ENCODE results near the gene USP9Y.

USP9Y gene

DNA sequence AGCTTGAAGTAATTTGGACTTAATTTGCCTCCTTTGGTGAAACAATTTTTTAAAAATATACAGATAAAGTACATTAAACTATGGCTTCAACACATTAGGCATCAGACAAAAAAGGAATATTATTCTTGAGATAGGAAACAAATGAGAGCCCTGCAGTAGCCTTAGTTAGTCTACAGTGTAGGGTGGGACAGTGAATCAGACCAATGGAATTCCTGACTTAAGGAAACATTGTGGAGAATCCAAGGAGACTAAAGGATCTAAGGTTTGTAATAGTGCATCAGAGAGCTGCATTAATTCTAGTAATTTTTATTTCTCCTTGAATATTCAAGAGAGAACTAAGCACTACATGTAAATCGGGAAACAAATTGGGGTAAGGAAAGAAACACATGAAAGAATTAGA is 125.8 kb downstream of the USP9Y start:
- H3K4me3 ChIP-seq (replicated peaks in 1 of 2; ENCODE audit: low read depth in 2 of 2, low read length in 2 of 2): no peak overlapping the region
- peak; percentile 11 to 38 for DNase-seq (ENCODE audit: low read depth in 2 of 2)
- TF ChIP-seq, protein P1, sequence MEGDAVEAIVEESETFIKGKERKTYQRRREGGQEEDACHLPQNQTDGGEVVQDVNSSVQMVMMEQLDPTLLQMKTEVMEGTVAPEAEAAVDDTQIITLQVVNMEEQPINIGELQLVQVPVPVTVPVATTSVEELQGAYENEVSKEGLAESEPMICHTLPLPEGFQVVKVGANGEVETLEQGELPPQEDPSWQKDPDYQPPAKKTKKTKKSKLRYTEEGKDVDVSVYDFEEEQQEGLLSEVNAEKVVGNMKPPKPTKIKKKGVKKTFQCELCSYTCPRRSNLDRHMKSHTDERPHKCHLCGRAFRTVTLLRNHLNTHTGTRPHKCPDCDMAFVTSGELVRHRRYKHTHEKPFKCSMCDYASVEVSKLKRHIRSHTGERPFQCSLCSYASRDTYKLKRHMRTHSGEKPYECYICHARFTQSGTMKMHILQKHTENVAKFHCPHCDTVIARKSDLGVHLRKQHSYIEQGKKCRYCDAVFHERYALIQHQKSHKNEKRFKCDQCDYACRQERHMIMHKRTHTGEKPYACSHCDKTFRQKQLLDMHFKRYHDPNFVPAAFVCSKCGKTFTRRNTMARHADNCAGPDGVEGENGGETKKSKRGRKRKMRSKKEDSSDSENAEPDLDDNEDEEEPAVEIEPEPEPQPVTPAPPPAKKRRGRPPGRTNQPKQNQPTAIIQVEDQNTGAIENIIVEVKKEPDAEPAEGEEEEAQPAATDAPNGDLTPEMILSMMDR (IDR thresholded peaks at IDR 0.05; ENCODE audit: low read depth, low read length): no peak

DNA sequence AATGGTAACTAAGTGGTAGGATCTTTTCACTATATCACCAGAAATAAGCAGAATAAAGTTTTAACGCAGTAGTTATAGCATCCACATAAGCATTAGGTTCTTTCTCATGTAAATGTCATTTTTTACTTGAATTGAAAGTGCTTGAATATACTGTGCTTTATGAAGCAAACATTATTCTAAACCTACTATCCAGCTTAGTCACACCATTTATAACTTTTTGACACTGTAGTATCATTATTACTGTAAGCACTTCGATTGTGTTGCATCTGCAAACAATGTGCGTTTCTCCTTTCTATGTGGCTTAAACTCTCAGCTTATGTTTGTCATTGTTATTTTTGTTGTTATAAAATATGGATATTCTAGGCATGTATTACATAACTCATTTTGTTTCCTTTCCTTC is 132.3 kb downstream of the USP9Y start:
- TF ChIP-seq, protein P1 (IDR thresholded peaks at IDR 0.05; ENCODE audit: low read depth, low read length): no peak
- no peak for DNase-seq (ENCODE audit: low read depth in 2 of 2)
- no peak overlapping the region for H3K4me3 ChIP-seq (replicated peaks in 1 of 2; ENCODE audit: low read depth in 2 of 2, low read length in 2 of 2)

DNA sequence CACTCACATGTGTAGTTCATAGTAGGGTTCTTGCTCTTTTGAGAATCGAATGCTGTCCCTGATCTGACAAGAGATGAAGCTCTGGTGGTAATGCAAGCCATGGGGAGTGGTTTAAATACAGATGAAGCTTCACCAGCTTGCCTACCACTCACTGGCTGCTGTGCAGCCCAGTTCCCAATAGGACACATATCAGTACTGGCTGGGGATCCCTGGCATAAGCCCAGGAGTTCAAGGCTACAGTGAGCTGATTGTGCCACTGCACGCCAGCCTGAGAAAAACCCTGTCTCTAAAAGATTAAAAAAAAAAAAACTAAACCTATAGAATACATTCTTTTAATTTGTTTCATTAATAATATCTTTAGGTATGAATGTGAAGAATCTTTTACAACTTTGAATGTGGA is 136.5 kb downstream of the USP9Y start:
- H3K4me3 ChIP-seq (replicated peaks in 1 of 2; ENCODE audit: low read depth in 2 of 2, low read length in 2 of 2): no peak overlapping the region
- DNase-seq (ENCODE audit: low read depth in 2 of 2): no peak
- TF ChIP-seq, protein P1 (IDR thresholded peaks at IDR 0.05; ENCODE audit: low read depth, low read length): no peak

DNA sequence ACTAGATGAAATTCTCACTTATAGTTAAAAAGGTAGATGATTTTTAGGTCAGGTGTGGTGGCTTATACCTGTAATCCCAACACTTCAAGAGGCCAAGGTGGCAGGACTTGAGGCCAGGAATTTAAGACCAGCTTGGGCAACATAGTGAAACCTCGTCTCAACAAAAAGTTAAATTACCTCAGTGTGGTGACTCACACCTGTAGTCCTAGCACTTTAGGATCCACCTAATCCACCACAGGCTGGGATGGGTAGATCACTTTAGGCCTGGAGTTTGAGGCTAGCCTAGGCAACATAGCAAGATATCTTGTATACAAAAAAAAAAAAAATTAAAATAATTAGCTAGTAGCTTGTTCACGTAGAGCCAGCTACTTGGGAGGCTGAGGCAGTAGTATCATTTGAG is 140.3 kb downstream of the USP9Y start:
- H3K4me3 ChIP-seq (replicated peaks in 1 of 2; ENCODE audit: low read depth in 2 of 2, low read length in 2 of 2): no peak overlapping the region
- DNase-seq (ENCODE audit: low read depth in 2 of 2): no peak
- TF ChIP-seq, protein P1 (IDR thresholded peaks at IDR 0.05; ENCODE audit: low read depth, low read length): no peak

DNA sequence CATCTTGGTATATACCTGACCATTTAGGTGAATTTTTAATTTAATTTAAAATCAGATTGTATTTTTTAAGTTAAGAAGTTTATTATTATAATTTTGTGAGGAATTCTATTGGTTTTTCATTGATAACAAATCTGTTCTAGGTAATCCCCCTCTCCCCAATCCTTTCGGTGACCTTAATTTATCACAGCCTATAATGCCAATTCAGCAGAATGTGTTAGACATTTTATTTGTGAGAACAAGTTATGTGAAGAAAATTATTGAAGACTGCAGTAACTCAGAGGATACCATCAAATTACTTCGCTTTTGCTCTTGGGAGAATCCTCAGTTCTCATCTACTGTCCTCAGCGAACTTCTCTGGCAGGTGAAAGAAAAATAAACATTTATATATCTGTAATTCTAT is 145.8 kb downstream of the USP9Y start:
- DNase-seq (ENCODE audit: low read depth in 2 of 2): no peak
- TF ChIP-seq, protein P1 (IDR thresholded peaks at IDR 0.05; ENCODE audit: low read depth, low read length): no peak
- no peak overlapping the region for H3K4me3 ChIP-seq (replicated peaks in 1 of 2; ENCODE audit: low read depth in 2 of 2, low read length in 2 of 2)

DNA sequence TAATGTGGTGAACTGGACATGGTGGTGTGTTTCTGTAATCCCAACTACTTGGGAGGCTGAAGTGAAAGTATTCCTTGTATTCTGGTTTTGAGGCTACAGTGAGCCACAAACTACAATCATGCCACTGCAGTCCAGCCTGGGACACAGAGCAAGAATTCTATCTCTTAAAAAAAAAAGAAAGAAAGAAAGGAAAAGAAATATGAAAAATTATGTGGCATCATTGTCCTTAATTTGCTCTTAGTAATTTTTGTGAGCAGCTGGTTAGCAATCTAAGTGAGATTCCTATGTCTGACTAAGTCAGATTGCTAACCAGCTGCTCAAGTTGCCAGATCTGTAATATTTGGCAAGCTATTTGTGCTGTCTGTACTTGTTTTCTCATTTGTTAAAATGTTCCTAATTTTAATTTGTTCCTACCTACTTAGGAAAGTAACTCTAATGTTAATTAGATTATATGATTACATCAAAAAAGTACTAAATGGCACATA is 154.8 kb downstream of the USP9Y start:
- H3K4me3 ChIP-seq (replicated peaks in 1 of 2; ENCODE audit: low read depth in 2 of 2, low read length in 2 of 2): no peak overlapping the region
- TF ChIP-seq, protein P1 (IDR thresholded peaks at IDR 0.05; ENCODE audit: low read depth, low read length): no peak
- DNase-seq (ENCODE audit: low read depth in 2 of 2): peak; percentile 21 to 43

DNA sequence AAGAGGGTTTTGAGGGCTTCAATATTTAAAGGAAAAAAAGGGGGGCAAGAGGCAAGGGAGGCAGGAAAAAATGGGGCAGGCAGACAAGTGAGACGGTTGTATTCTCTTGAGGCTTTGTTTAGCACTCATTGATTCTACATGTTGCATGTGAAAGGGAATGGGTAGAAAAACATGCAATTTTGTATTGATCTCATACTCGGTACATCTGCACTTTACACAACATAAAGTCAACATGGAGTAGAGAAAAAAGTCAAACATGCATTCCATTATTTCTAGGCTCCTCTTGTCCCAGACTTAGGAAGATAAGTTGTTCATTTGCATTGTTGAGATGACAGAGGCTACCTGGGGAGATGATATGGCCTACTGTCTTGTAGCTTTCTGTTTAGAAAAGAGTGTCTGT is 166.9 kb downstream of the USP9Y start:
- TF ChIP-seq, protein P1 (IDR thresholded peaks at IDR 0.05; ENCODE audit: low read depth, low read length): no peak
- DNase-seq (ENCODE audit: low read depth in 2 of 2): no peak
- no peak overlapping the region for H3K4me3 ChIP-seq (replicated peaks in 1 of 2; ENCODE audit: low read depth in 2 of 2, low read length in 2 of 2)
